AG09309 (cell line): Measurements from ENCODE around the gene PDCL3.

Experiments used
- DNase-seq: peaks from one replicate; pipeline ENCODE4 v3.0.0-alpha.2; 2010; ENCODE audit warnings: low read depth
- H3K4me3 ChIP-seq: 2 replicates; pipeline ENCODE4 v1.5.1; 2011; ENCODE audit warnings: mild to moderate bottlenecking, low read depth, low read length, moderate library complexity; ENCODE audit not compliant: control insufficient read depth
- CTCF ChIP-seq: IDR thresholded peaks from 2 replicates; pipeline ENCODE4 v1.5.1; 2011; ENCODE audit warnings: mild to moderate bottlenecking, low read depth, low read length, inconsistent platforms; ENCODE audit not compliant: insufficient read depth, control insufficient read depth; ENCODE audit errors: missing control alignments

The PDCL3 gene

GRCh38 chr2:100620481-100620880, 57.7 kb downstream of the PDCL3 start:
- DNase-seq: no peak
- H3K4me3 ChIP-seq: no peak overlapping the region
- TF ChIP-seq CTCF: no peak

GRCh38 chr2:100621371-100621951, 58.7 kb downstream of the PDCL3 start:
- no peak for TF ChIP-seq CTCF
- H3K4me3 ChIP-seq: no peak overlapping the region
- DNase-seq: no peak

GRCh38 chr2:100623033-100623715, 60.4 kb downstream of the PDCL3 start:
- TF ChIP-seq CTCF: no peak
- no peak for DNase-seq
- no peak overlapping the region for H3K4me3 ChIP-seq

- no peak overlapping the region for H3K4me3 ChIP-seq
- DNase-seq: no peak
- TF ChIP-seq CTCF: no peak
Measured at GRCh38 chr2:100623930-100624329, 61.1 kb downstream of the PDCL3 start.

GRCh38 chr2:100624536-100624935, 61.7 kb downstream of the PDCL3 start:
- TF ChIP-seq CTCF: no peak
- no peak for DNase-seq
- H3K4me3 ChIP-seq: no peak overlapping the region

- no peak for TF ChIP-seq CTCF
- no peak overlapping the region for H3K4me3 ChIP-seq
- DNase-seq: no peak
Measured at GRCh38 chr2:100625717-100626116, 62.9 kb downstream of the PDCL3 start.
